HEK293T (cell line): ENCODE results near the gene TLX1.

ENCODE experiments used
- CTCF ChIA-PET: fragments of 350-600 bp; formaldehyde crosslinking; extraction: SDS; loops from one replicate; lab custom pipeline; 2021; ENCODE audit warnings: antibody characterized with exemption, inconsistent platforms; lab: Yijun Ruan, JAX
- POLR2A ChIA-PET: fragments of 350-600 bp; formaldehyde crosslinking; extraction: SDS; loops from one replicate; lab custom pipeline; 2020; ENCODE audit warnings: antibody characterized with exemption, inconsistent platforms; lab: Yijun Ruan, JAX
- DNase-seq: peaks from one replicate; pipeline ENCODE4 v3.0.0; 2012; ENCODE audit warnings: mixed read lengths; ENCODE audit errors: extremely low spot score
- ARNT ChIP-seq: fragments of 450-650 bp; IDR thresholded peaks from 2 replicates; pipeline ENCODE4 v1.6.1; 2017; ENCODE audit warnings: mild to moderate bottlenecking
- BHLHE40 ChIP-seq: fragments of 450-650 bp; IDR thresholded peaks from 2 replicates; pipeline ENCODE4 v1.6.1; 2016; ENCODE audit warnings: mild to moderate bottlenecking, moderate library complexity, borderline replicate concordance
- CTBP1 ChIP-seq: fragments of 450-650 bp; IDR thresholded peaks from 2 replicates; pipeline ENCODE4 v1.6.1; 2016; ENCODE audit warnings: borderline replicate concordance
- ELF4 ChIP-seq: fragments of 450-650 bp; IDR thresholded peaks from 2 replicates; pipeline ENCODE4 v1.6.1; 2017; ENCODE audit warnings: antibody characterized with exemption
- FOXA1 ChIP-seq: fragments of 450-650 bp; IDR thresholded peaks from 2 replicates; pipeline ENCODE4 v1.6.1; 2016; ENCODE audit warnings: mild to moderate bottlenecking
- FOXK2 ChIP-seq: fragments of 450-650 bp; IDR thresholded peaks from 2 replicates; pipeline ENCODE4 v1.6.1; 2016; ENCODE audit warnings: mild to moderate bottlenecking
- FOXM1 ChIP-seq: fragments of 450-650 bp; IDR thresholded peaks from 2 replicates; pipeline ENCODE4 v1.6.1; 2017; ENCODE audit warnings: mild to moderate bottlenecking, borderline replicate concordance
- HDGF ChIP-seq: fragments of 450-650 bp; IDR thresholded peaks from 2 replicates; pipeline ENCODE4 v1.6.1; 2017; ENCODE audit warnings: antibody characterized with exemption, borderline replicate concordance
- L3MBTL2 ChIP-seq: fragments of 450-650 bp; conservative IDR thresholded peaks from 2 replicates; pipeline ENCODE4 v1.6.1; 2016; ENCODE audit warnings: mild to moderate bottlenecking
- LEF1 ChIP-seq: fragments of 450-650 bp; IDR thresholded peaks from 2 replicates; pipeline ENCODE4 v1.6.1; 2017; ENCODE audit warnings: mild to moderate bottlenecking, borderline replicate concordance
- NFRKB ChIP-seq: fragments of 450-650 bp; IDR thresholded peaks from 2 replicates; pipeline ENCODE4 v1.6.1; 2016; ENCODE audit warnings: mild to moderate bottlenecking, moderate library complexity
- SP1 ChIP-seq: fragments of 450-650 bp; IDR thresholded peaks from 2 replicates; pipeline ENCODE4 v1.6.1; 2017
- SUZ12 ChIP-seq: fragments of 450-650 bp; IDR thresholded peaks from 2 replicates; pipeline ENCODE4 v1.6.1; 2016; ENCODE audit warnings: mild to moderate bottlenecking
- TARDBP ChIP-seq: fragments of 450-650 bp; IDR thresholded peaks from 2 replicates; pipeline ENCODE4 v1.6.1; 2016
- ZNF384 ChIP-seq: fragments of 450-650 bp; IDR thresholded peaks from 2 replicates; pipeline ENCODE4 v1.6.1; 2016
- TF ChIP-seq, protein P1 (sequence below): fragments of 450-650 bp; IDR thresholded peaks from 2 replicates; pipeline ENCODE4 v1.6.1; 2016

Gene TLX1

DNA sequence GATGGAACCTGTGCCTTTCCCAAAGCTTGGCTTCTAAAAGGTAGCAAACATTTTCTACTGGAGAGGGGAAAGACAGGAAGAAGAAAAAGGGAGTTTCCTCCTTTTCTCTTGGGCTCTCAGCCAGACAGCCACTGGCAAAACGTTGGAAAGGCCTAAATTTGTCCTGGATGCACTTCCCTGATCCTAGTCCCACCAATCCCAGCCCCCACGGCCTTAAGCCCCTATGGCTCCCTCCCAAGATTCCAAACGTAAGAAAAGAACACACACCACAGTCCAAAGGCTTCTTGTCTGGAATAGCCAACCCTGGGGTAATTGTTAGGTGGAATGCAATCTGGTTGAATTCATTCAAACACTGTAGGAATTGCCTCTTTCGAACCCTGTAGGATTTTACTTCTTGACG lies 959 bp upstream of the TLX1 start:
- DNase-seq = no peak
- CTCF ChIA-PET = interaction anchor here (0.7 kb wide), 1 partner anchor 59 kb away, joined by 3 read pairs; no protein-coding TSS in a partner anchor
- POLR2A ChIA-PET = no interaction called here
- no peak for TF ChIP-seq ELF4
- no peak for TF ChIP-seq FOXM1
- TF ChIP-seq FOXK2 = no peak
- TF ChIP-seq BHLHE40 = no peak
- no peak for TF ChIP-seq CTBP1
- TF ChIP-seq ZNF384 = no peak
- no peak for TF ChIP-seq TARDBP
- TF ChIP-seq L3MBTL2 = no peak
- TF ChIP-seq ARNT = no peak
- TF ChIP-seq FOXA1 = no peak
- TF ChIP-seq, protein P1, sequence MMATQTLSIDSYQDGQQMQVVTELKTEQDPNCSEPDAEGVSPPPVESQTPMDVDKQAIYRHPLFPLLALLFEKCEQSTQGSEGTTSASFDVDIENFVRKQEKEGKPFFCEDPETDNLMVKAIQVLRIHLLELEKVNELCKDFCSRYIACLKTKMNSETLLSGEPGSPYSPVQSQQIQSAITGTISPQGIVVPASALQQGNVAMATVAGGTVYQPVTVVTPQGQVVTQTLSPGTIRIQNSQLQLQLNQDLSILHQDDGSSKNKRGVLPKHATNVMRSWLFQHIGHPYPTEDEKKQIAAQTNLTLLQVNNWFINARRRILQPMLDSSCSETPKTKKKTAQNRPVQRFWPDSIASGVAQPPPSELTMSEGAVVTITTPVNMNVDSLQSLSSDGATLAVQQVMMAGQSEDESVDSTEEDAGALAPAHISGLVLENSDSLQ = no peak
- no peak for TF ChIP-seq SUZ12
- no peak for TF ChIP-seq LEF1

DNA sequence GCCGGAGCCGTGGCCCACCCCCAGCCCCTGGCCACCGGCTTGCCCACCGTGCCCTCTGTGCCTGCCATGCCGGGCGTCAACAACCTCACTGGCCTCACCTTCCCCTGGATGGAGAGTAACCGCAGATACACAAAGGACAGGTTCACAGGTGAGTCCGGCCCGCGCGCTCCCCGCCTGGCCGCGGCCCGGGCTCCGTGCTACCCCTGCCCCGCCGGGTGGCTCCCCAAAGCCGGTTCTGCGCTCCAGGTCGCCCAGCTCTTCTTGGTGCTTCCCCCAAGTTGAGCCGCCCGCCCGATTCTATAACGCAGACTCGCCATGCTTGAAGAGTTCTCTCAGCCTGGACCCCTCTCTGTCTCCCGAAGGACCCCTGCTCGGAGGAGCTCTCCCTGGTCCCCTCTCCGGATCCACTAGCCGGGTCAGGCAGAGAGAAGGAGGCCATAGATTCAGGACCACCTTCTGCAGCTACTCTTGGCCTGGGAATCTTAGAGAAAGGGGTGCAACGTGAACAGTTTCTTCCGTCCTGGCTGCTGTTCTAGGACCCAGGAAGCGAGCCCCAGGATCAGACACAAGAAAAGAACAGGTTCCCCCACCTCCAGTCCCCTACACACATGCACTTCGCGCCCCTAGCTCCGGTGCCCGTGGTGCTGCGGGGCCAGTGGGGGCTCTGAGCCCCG lies 999 bp downstream of the TLX1 start:
- DNase-seq = no peak
- POLR2A ChIA-PET = interaction anchor here (0.7 kb wide), 1 partner anchor 36 kb away, joined by 3 read pairs; no protein-coding TSS in a partner anchor
- TF ChIP-seq ZNF384 = no peak
- no peak for TF ChIP-seq FOXM1
- TF ChIP-seq FOXA1 = no peak
- no peak for TF ChIP-seq SUZ12
- no peak for TF ChIP-seq NFRKB
- no peak for TF ChIP-seq HDGF
- no peak for TF ChIP-seq BHLHE40
- no peak for TF ChIP-seq ARNT
- TF ChIP-seq, protein P1 = no peak
- no peak for TF ChIP-seq TARDBP
- no peak for TF ChIP-seq L3MBTL2
- no peak for TF ChIP-seq ELF4
- CTCF ChIA-PET = interaction anchor here (1.2 kb wide), 1 partner anchor 10 kb away, joined by 4 read pairs; no protein-coding TSS in a partner anchor

DNA sequence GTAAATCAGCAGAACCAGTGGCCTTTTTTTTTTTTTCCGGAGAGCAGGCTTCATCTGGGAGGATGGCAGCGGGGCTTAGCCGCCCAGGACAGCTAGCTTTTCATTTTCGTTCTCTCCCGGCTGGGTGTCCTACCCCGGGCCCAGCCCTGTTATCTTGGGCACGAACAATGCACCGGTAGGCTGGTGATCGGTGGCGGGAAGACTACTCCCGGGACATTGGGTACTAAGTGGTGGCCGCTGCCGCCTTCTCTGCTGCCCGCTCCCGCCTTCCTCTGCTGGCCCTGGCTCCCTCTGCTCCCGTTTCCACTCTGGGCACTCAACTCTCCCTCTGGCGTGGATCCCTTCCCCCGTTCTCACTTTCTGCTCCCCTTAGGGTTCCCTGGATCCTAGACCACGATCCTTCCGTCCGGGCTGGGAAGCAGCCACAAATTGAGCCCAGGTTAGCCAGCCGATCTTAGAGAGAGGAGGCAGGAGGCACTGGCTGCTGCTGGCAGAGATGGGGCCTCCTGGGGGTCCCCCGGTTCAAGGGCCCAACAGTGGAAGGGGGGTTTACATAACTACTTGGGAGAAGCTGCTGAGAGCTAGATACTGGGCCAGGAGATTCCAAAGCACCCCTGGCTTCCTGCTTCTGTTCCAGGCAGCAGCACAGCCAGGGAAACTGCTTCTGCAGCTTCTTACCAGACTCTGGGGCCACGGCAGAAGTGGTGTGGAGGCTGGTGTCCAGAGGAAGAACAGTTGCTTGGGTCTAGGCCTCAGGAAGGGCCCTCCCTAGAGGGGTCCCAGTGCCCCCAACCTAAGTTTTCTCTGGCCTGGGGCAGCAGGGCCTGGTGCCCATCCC lies 1.8 kb downstream of the TLX1 start:
- no peak for DNase-seq
- ChIA-PET CTCF (interaction anchor here (1.2 kb wide), 1 partner anchor 9 kb away, joined by 4 read pairs; no protein-coding TSS in a partner anchor), POLR2A (no interaction called here)
- no peak for TF ChIP-seq FOXA1

DNA sequence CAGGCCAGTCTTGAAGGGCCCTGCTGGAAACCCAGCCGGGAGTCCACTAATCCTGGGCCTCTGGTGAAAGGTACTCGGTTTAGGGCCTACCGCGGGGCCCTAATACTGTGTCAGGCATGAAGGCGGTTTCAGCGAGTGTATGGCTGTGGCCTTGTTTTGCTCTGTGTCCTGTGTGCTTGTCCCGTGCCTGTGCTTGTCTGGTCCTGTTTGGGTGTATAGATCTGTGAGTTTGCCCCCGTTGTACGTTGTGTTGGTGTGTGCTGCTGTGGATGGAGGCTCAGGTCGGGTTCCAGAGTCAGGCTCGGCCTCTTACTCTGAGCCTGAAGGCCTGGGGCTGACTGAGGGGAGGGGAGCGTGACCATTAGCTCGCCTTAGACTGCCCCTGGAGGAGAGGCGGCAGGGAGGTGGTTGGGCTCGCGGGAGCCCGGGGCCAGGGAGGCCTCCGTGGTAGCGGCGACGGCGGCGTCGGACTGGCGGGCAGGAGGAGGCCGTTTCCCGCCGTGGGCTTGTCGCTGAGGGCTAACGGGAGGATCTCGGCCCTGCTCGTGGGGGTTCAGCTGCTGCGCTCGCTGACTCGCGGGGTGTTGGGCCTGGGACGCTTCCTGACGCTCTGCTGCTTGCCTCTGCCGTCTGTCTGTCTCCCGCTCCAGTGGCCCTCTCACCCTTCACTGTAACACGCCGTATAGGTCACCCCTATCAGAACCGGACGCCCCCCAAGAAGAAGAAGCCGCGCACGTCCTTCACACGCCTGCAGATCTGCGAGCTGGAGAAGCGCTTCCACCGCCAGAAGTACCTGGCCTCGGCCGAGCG lies 2.6 kb downstream of the TLX1 start:
- CTCF ChIA-PET = interaction anchor here (1.2 kb wide), 1 partner anchor 8 kb away, joined by 4 read pairs; no protein-coding TSS in a partner anchor
- POLR2A ChIA-PET = no interaction called here
- TF ChIP-seq ELF4 = no peak
- no peak for TF ChIP-seq FOXA1
- TF ChIP-seq HDGF = no peak
- no peak for TF ChIP-seq CTBP1
- no peak for TF ChIP-seq SP1
- TF ChIP-seq ZNF384 = no peak
- no peak for TF ChIP-seq ARNT
- TF ChIP-seq FOXK2 = no peak
- no peak for TF ChIP-seq LEF1
- TF ChIP-seq SUZ12 = no peak
- no peak for TF ChIP-seq L3MBTL2
- TF ChIP-seq NFRKB = no peak
- TF ChIP-seq, protein P1 = no peak
- TF ChIP-seq BHLHE40 = no peak
- TF ChIP-seq FOXM1 = no peak
- TF ChIP-seq TARDBP = no peak
- DNase-seq = no peak

DNA sequence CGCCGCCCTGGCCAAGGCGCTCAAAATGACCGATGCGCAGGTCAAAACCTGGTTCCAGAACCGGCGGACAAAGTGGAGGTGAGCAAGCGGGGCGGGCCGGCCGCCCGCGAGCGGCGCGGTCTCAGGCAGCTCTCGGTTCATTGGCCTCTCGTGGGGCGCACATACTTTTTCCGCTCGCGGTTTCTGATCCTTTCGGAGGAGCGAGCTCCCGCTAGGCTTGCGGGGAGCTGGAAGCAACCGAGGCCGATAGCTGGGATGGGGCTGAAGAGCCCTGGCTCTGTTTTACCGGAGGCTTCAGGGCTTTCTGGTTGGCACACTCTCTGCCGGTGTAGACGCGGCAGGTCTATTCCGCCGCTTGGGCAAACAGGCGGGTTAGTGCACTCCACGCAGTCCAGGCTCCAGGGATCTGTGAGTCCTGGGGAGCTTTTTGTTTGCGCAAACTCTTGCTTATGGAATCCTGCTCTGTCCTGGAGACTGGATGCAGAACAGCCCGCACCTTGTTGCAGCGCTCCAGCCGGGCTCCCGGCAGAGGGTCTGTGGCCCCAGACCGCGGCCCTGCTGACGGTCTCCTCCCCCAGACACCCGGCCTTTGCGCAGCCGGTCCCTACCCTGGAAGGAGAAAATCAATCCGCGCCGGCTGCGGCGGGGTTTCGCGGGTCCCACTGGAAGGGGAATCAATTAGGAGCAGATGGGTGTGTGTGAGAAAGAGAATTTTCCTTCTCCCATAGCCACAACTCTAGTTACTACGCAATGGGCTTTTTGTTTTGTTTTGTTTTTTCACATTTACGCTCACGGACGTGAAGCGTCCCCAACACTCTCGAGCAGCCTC lies 3.4 kb downstream of the TLX1 start:
- ChIA-PET POLR2A (no interaction called here), CTCF (no interaction called here)
- TF ChIP-seq BHLHE40 (no peak), ELF4 (no peak), ZNF384 (no peak), TARDBP (no peak), SP1 (no peak), SUZ12 (no peak), FOXK2 (no peak), L3MBTL2 (no peak), NFRKB (no peak), FOXA1 (no peak), LEF1 (no peak), ARNT (no peak), CTBP1 (no peak), FOXM1 (no peak), HDGF (no peak)
- TF ChIP-seq, protein P1 = no peak
- no peak for DNase-seq
